ENCODE results near the gene DNALI1. TPM values are rescaled to one million over a fixed set of nuclear protein-coding genes. Genes with fewer than 3 reads are reported as not detected.

The DNALI1 gene
- total and polyA plus RNA-seq, 10 of the 15 experiments (the other 5 are each of a cell fraction or from before 2014, with no cell fraction given) = 0.03 to 0.13 (median 0.05) TPM; not detected in 7

- TF ChIP-seq, protein P1, sequence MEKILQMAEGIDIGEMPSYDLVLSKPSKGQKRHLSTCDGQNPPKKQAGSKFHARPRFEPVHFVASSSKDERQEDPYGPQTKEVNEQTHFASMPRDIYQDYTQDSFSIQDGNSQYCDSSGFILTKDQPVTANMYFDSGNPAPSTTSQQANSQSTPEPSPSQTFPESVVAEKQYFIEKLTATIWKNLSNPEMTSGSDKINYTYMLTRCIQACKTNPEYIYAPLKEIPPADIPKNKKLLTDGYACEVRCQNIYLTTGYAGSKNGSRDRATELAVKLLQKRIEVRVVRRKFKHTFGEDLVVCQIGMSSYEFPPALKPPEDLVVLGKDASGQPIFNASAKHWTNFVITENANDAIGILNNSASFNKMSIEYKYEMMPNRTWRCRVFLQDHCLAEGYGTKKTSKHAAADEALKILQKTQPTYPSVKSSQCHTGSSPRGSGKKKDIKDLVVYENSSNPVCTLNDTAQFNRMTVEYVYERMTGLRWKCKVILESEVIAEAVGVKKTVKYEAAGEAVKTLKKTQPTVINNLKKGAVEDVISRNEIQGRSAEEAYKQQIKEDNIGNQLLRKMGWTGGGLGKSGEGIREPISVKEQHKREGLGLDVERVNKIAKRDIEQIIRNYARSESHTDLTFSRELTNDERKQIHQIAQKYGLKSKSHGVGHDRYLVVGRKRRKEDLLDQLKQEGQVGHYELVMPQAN (conservative IDR thresholded peaks at IDR 0.05) = peak; percentile 87
- TF ChIP-seq, protein P2, sequence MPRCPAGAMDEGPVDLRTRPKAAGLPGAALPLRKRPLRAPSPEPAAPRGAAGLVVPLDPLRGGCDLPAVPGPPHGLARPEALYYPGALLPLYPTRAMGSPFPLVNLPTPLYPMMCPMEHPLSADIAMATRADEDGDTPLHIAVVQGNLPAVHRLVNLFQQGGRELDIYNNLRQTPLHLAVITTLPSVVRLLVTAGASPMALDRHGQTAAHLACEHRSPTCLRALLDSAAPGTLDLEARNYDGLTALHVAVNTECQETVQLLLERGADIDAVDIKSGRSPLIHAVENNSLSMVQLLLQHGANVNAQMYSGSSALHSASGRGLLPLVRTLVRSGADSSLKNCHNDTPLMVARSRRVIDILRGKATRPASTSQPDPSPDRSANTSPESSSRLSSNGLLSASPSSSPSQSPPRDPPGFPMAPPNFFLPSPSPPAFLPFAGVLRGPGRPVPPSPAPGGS (IDR thresholded peaks at IDR 0.05; ENCODE audit: borderline replicate concordance, insufficient read depth, low read depth, low read length, poor library complexity, severe bottlenecking) = no peak
- TF ChIP-seq JUND (IDR thresholded peaks at IDR 0.05; ENCODE audit: low read depth, low read length) = no peak
- TF ChIP-seq, protein P3, sequence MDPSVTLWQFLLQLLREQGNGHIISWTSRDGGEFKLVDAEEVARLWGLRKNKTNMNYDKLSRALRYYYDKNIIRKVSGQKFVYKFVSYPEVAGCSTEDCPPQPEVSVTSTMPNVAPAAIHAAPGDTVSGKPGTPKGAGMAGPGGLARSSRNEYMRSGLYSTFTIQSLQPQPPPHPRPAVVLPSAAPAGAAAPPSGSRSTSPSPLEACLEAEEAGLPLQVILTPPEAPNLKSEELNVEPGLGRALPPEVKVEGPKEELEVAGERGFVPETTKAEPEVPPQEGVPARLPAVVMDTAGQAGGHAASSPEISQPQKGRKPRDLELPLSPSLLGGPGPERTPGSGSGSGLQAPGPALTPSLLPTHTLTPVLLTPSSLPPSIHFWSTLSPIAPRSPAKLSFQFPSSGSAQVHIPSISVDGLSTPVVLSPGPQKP (IDR thresholded peaks at IDR 0.05; ENCODE audit: low read depth, low read length) = peak; percentile 63
- TF ChIP-seq CTCF (IDR thresholded peaks at IDR 0.05 in 2 of 3, conservative IDR thresholded peaks at IDR 0.05 in 1 of 3; ENCODE audit: control insufficient read depth in 2 of 3, extremely low read depth in 1 of 3, insufficient read depth in 1 of 3, low read depth in 3 of 3, low read length in 3 of 3) = no peak
- TF ChIP-seq BCL11A (IDR thresholded peaks at IDR 0.05; ENCODE audit: low read depth, low read length) = 0 out of 2 replicates have a peak, but pooled peaks have one; percentile 15
- TF ChIP-seq HDGF (IDR thresholded peaks at IDR 0.05) = 0 out of 2 replicates have a peak, but pooled peaks have one; percentile 20
- peak; percentile 34 to 62; a peak in 1 of 4 replicates for TF ChIP-seq BHLHE40 (IDR thresholded peaks at IDR 0.05; ENCODE audit: borderline replicate concordance in 1 of 2, low read depth in 2 of 2, low read length in 1 of 2)
- TF ChIP-seq IRF3 (IDR thresholded peaks at IDR 0.05) = no peak; the same call in 1 of the 2 replicates
- TF ChIP-seq ATF7 (IDR thresholded peaks at IDR 0.05; ENCODE audit: low read depth) = peak; percentile 62
- TF ChIP-seq POU2F2 (IDR thresholded peaks at IDR 0.05; ENCODE audit: borderline replicate concordance, low read depth, low read length) = peak; percentile 46; the same call in 2 of the 3 replicates
- TF ChIP-seq POLR2AphosphoS5 (IDR thresholded peaks at IDR 0.05; ENCODE audit: low read length) = peak; percentile 93
- TF ChIP-seq, protein P4, sequence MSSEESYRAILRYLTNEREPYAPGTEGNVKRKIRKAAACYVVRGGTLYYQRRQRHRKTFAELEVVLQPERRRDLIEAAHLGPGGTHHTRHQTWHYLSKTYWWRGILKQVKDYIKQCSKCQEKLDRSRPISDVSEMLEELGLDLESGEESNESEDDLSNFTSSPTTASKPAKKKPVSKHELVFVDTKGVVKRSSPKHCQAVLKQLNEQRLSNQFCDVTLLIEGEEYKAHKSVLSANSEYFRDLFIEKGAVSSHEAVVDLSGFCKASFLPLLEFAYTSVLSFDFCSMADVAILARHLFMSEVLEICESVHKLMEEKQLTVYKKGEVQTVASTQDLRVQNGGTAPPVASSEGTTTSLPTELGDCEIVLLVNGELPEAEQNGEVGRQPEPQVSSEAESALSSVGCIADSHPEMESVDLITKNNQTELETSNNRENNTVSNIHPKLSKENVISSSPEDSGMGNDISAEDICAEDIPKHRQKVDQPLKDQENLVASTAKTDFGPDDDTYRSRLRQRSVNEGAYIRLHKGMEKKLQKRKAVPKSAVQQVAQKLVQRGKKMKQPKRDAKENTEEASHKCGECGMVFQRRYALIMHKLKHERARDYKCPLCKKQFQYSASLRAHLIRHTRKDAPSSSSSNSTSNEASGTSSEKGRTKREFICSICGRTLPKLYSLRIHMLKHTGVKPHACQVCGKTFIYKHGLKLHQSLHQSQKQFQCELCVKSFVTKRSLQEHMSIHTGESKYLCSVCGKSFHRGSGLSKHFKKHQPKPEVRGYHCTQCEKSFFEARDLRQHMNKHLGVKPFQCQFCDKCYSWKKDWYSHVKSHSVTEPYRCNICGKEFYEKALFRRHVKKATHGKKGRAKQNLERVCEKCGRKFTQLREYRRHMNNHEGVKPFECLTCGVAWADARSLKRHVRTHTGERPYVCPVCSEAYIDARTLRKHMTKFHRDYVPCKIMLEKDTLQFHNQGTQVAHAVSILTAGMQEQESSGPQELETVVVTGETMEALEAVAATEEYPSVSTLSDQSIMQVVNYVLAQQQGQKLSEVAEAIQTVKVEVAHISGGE (CRISPR knock-in tag; IDR thresholded peaks at IDR 0.05) = no peak
- TF ChIP-seq CHD2 (IDR thresholded peaks at IDR 0.05; ENCODE audit: borderline replicate concordance, low read depth, low read length) = no peak
- no peak for TF ChIP-seq TCF7 (IDR thresholded peaks at IDR 0.05; ENCODE audit: borderline replicate concordance)
- TF ChIP-seq CREM (IDR thresholded peaks at IDR 0.05; ENCODE audit: low read depth) = peak; percentile 95
- no peak for TF ChIP-seq NFIC (IDR thresholded peaks at IDR 0.05; ENCODE audit: low read depth, low read length)
- peak; percentile 77 for TF ChIP-seq NBN (IDR thresholded peaks at IDR 0.05)
These were observed 38.9 kb downstream of the DNALI1 start, which contains the start of gene GNL2 (continued) for GRCh38 chr1:37595440-37596181.
